Stimulated activated CD4-positive, alpha-beta T cell treated with anti-CD3 and anti-CD28 coated beads, TNF-alpha, amount 100 ng/mL, for 48 hours (primary cell): Measurements from ENCODE around the gene AP2B1.

ENCODE experiments used
- DNase-seq, 3 donors: peaks; one replicate each; pipeline ENCODE4 v3.0.0-alpha.2; 2020; ENCODE audit warnings: low read depth in 3 of 3

AP2B1 gene

DNA sequence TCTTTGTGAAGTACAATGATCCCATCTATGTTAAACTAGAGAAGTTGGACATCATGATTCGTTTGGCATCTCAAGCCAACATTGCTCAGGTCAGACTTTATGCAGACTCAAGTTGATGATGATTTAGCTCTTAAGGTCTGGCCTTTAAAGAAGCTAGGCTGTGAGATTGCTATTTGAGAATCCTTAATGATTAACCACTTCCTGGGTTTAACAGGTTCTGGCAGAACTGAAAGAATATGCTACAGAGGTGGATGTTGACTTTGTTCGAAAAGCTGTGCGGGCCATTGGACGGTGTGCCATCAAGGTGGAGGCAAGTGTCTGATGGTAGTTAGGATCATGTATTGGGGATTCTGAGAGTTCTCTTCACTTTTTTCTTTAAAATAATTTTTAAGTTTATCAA, 40.3 kb downstream of the AP2B1 start:
- DNase-seq: no peak

- no peak for DNase-seq
Observed at GRCh38 chr17:35630530-35631148, 43.5 kb downstream of the AP2B1 start.

GRCh38 chr17:35641032-35641431, 53.9 kb downstream of the AP2B1 start:
- DNase-seq: no peak

GRCh38 chr17:35645923-35646322, 58.8 kb downstream of the AP2B1 start:
- DNase-seq: no peak

DNA sequence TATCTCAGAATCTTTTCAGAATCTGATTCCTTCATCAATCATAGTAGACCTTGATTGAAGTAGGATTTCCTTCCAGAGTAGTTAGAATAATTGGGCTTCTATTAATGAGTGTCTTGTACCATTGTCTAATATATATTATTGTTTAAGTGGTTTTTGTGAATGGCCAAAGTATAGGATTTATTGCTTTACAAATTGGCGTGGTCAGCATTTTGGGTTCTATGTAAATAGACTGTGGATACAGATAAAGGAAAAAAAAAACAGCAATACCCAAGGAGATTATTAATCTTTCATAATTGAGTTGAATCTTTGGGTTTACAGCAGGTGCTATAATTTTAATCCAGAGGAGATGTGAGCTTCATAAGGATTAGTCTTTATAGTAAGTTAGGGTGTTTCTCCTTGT, 64.3 kb downstream of the AP2B1 start:
- DNase-seq: no peak

- no peak for DNase-seq
Observed at GRCh38 chr17:35653619-35654361, 66.7 kb downstream of the AP2B1 start.

- DNase-seq: no peak
Observed at GRCh38 chr17:35655303-35655702, 68.2 kb downstream of the AP2B1 start.

DNA sequence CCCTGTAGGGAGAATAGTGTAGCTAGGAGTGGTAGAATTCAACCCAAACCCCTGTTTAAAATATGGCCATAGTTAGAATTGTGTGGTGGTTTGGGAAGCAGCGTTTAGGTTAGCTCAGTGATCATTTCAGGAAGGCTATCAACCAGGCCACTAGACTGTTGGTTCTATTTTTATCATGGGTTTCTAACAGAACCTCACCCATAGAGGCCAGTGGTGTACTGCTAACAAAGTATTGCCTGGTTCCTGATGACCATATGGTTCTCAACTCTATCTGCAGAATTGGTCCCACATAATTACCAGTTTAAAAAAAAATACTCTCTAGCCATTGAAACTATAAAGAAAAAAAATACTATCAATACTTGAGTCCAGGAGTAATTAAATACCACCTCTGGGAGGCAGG, 73.8 kb downstream of the AP2B1 start:
- no peak for DNase-seq

DNA sequence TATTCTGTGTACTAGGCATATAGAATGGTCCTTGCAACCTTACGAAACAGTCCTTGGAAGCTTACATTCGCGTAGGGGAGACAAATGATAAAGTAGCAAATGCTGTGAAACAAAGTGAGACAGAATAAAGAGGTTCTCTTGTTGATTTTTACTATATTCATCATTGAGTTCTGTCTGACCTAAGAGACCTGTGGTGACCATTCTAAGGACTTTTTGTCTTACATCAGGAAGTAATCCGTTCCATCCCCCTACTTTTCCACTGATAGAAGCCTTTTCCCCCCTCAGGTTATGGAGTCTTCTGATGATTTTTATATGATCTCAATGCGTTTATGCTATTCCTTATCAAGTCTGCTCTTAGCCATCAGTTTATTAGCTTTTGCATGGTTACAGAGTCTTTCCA, 77.6 kb downstream of the AP2B1 start:
- DNase-seq: no peak

DNA sequence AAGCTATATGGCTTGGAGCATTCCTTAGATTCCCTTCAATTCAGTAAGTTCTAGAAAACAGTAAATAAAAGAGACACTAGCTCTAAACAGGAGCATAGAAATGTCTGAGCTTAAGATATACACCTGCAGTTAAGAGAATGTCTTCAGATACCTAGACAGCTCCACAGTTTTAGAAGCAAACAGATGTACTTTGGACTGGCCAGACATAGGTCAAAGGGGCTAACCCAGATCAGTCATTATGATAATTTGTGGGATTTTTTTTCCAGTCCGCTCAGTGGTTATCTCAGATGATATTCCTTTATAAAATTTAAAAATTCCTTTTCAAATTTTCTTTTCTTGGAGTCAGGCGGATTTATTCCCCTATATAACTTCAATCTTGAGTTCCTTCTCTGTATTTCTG, 78.5 kb downstream of the AP2B1 start:
- DNase-seq: no peak

DNA sequence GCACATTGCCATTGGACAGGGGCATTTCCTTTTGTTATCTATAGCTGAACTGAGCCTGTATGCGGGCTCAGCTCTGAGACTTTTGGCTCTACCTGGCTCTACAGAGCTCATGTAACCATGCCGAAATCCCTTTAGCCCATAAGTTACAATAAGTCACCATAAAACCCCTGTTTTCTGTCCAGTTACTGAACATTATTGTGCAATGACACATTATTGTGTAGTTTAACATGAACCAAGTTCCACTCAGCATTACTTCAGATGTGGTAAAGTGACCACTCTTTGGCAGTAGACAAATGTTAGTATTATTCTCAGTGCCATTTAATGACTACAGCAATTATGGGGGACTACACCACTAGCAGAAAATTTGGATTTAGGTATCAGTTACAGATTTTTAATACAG, 78.9 kb downstream of the AP2B1 start:
- DNase-seq: no peak

GRCh38 chr17:35666967-35667532, 79.9 kb downstream of the AP2B1 start:
- no peak for DNase-seq

DNA sequence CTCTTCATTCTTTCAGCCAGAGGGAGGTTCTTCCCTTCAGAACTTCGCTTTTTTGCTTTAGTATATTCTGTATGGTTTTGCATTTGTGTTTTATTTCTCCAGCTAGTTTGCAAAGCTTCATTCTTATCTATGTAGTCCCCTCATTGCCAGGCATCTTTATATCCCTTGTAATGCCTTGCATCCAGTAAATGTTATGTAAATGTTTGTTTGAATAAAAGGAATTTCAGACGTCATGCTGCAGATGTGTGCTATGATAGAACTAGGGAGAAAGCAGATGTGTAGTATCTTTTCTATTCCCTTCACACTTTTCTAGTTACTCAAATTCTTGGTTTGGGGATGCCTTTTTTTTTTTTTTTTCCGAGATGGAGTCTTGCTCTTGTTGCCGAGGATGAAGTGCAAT, 81.7 kb downstream of the AP2B1 start:
- DNase-seq: no peak

DNA sequence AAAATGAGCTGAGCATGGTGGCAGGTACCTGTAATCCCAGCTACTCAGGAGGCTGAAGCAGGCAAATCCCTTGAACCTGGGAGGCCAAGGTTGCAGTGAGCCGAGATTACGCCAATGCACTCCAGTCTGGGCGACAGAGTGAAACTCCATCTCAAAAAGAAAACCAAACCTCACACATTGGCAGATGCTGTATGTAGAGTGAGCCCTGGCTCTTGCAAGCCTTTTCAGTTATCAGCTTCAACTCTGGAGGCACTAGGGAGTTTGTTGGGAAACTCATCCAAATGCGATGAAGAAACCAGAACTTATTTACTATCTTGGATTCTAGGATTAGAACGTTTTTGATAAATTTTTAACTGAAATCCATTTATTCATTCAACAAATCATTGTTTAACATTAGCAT, 87.4 kb downstream of the AP2B1 start:
- no peak for DNase-seq

GRCh38 chr17:35676441-35676840, 89.3 kb downstream of the AP2B1 start:
- DNase-seq: no peak

- no peak for DNase-seq
Observed at GRCh38 chr17:35679007-35679682, 92.0 kb downstream of the AP2B1 start.

GRCh38 chr17:35683591-35683990, 96.5 kb downstream of the AP2B1 start:
- DNase-seq: no peak

GRCh38 chr17:35684055-35684802, 97.1 kb downstream of the AP2B1 start:
- no peak for DNase-seq

GRCh38 chr17:35692512-35693210, 105.5 kb downstream of the AP2B1 start:
- DNase-seq: no peak

- DNase-seq: no peak
Observed at GRCh38 chr17:35693662-35694061, 106.5 kb downstream of the AP2B1 start.

- DNase-seq: no peak
Observed at GRCh38 chr17:35694906-35695305, 107.8 kb downstream of the AP2B1 start.
